Peyer's patch (tissue), 4 donors: ENCODE data around the gene MOB3B.

Source experiments
- POLR2A ChIP-seq, 2 donors: fragments of 450-650 bp; IDR thresholded peaks; one replicate each; pipeline ENCODE4 v1.5.1; 2017; ENCODE audit warnings: antibody characterized with exemption in 2 of 2, mild to moderate bottlenecking in 2 of 2, moderate library complexity in 2 of 2
- TF ChIP-seq, protein P1 (sequence below), 6 experiments: fragments of 450-650 bp in 4 of 6; fragments of 200-600 bp in 2 of 6; sonication (generic) in 1 of 6; IDR thresholded peaks; one replicate each; pipeline ENCODE4 v1.5.1; 2017 to 2019; ENCODE audit warnings: antibody characterized with exemption in 6 of 6, mild to moderate bottlenecking in 3 of 6, moderate library complexity in 1 of 6

- TF ChIP-seq, protein P1, sequence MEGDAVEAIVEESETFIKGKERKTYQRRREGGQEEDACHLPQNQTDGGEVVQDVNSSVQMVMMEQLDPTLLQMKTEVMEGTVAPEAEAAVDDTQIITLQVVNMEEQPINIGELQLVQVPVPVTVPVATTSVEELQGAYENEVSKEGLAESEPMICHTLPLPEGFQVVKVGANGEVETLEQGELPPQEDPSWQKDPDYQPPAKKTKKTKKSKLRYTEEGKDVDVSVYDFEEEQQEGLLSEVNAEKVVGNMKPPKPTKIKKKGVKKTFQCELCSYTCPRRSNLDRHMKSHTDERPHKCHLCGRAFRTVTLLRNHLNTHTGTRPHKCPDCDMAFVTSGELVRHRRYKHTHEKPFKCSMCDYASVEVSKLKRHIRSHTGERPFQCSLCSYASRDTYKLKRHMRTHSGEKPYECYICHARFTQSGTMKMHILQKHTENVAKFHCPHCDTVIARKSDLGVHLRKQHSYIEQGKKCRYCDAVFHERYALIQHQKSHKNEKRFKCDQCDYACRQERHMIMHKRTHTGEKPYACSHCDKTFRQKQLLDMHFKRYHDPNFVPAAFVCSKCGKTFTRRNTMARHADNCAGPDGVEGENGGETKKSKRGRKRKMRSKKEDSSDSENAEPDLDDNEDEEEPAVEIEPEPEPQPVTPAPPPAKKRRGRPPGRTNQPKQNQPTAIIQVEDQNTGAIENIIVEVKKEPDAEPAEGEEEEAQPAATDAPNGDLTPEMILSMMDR (IDR thresholded peaks at IDR 0.05) = no peak
- TF ChIP-seq POLR2A (IDR thresholded peaks at IDR 0.05) = no peak
Observed at GRCh38 chr9:27482709-27483108, 46.9 kb downstream of the MOB3B start.
